NCI-H82 treated with DMSO at 0.1 percent for 48 hours (cell line): ENCODE results near the gene ITGA11.

Source experiments
- DNase-seq: peaks from one replicate; lab custom pipeline; 2025; ENCODE audit not compliant: unreplicated experiment; lab: John Stamatoyannopoulos, UW

The ITGA11 gene, protein sequence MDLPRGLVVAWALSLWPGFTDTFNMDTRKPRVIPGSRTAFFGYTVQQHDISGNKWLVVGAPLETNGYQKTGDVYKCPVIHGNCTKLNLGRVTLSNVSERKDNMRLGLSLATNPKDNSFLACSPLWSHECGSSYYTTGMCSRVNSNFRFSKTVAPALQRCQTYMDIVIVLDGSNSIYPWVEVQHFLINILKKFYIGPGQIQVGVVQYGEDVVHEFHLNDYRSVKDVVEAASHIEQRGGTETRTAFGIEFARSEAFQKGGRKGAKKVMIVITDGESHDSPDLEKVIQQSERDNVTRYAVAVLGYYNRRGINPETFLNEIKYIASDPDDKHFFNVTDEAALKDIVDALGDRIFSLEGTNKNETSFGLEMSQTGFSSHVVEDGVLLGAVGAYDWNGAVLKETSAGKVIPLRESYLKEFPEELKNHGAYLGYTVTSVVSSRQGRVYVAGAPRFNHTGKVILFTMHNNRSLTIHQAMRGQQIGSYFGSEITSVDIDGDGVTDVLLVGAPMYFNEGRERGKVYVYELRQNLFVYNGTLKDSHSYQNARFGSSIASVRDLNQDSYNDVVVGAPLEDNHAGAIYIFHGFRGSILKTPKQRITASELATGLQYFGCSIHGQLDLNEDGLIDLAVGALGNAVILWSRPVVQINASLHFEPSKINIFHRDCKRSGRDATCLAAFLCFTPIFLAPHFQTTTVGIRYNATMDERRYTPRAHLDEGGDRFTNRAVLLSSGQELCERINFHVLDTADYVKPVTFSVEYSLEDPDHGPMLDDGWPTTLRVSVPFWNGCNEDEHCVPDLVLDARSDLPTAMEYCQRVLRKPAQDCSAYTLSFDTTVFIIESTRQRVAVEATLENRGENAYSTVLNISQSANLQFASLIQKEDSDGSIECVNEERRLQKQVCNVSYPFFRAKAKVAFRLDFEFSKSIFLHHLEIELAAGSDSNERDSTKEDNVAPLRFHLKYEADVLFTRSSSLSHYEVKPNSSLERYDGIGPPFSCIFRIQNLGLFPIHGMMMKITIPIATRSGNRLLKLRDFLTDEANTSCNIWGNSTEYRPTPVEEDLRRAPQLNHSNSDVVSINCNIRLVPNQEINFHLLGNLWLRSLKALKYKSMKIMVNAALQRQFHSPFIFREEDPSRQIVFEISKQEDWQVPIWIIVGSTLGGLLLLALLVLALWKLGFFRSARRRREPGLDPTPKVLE

DNA sequence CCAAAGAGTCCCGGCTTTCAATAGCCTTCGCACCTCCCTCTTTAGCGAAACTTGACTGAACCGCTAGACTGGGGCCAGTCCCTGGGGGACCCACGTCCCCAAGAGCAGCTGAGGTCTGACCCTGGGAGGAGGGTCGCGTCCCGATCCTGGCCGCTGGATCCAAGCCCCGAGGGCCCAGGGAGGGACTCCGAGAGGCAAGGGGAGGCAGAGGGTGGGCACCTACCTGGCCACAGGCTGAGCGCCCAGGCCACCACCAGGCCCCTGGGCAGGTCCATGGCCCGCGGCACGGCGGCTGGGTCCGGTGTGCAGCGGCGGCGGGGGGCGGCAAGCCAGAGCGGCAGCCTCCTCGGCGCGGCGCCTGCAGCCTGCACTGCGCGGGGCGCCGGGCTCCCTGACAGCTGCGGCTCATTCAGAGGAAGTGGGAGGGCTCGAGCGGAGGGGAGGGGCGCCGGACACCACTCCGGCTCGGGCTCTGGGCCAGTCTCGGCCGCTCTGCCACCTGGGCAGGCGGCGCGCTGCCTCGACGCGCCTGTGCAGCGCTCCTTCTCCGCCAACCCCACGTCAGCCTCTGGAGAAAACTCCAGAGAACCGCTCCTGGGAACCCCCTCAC is at the start of gene ITGA11:
TSS of gene ITGA11 (minus strand) at position 372 of the 610 bp plus-strand sequence. CDS start at position 275, 97 bp downstream.
- no peak for DNase-seq

DNA sequence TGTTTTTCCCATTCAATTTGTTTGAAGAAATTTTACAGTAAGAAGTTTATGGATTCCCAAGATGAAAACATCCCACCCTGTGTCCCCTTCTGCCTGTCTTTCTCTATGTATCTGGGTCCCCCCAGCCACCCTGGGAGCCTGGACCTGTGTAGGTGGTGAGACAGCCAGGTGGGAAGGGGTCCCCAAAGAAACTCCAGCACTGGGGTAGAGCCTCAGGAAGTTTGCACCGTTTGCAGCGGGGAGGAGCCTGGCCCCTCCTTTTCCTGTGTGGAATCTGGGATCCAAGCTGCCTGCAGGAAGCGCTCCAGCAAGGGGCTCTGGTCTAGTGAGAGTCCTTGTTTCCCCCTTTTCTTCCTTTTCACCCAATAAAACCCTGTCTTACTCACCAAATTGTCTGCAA is 49.4 kb upstream of the ITGA11 start:
- DNase-seq = no peak

DNA sequence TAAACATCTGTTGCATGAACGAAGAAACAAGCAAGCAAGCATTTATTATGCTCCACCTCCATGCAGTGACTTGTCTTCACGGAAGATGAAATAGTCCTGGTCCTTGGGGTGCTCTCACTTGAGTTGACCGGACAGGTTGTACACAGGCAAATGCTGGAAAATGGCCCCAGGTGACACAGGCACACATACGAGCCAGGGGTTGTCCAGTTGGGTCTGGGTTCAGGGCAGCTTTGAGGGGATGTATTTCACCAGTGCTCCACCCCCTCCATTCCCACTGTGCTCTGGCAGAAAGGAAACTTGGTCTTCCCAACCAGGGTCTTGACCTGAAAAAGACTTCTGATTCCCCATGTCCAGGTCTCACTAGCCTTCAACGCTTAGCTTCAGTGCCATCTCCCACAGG is 48.3 kb upstream of the ITGA11 start:
- no peak for DNase-seq

DNA sequence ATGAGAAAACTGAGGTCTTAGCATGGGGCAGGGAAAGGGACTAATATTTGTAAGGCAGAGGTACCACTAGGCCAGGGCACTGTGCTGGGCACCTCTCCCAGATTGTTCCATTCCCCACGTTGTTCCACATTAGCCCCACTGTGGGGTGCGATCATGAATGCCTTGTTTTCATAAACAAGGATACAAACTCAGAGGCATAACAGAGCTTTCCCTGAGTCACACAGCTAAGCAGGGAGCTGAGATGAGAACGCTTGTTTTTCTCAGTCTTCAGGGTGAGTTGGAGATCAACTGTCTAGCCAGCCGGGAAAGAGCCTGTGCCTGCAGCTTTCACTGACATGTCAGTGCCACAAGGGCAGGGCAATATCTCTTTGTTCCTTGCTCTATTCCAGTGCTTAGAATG is 47.9 kb upstream of the ITGA11 start:
- DNase-seq = no peak

DNA sequence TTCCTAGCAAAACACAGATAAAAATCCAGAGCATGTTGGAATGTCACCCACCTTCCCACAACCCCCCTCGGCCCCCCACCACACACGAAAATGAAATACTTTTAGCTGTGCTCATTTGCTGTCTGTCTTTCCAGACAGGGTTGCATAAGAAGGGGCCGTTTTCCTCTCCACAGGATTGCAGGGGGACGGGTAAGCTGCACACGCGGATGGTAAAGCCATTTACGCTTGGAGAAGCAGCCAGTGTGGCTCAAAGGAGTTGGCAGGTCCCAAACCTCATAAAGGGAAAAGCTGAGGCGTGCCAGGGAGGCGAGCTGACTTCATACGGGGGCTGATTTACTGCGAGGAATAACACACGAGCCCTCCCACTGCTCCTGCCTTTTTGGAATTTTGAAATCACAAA is 47.4 kb upstream of the ITGA11 start:
- DNase-seq = no peak

DNA sequence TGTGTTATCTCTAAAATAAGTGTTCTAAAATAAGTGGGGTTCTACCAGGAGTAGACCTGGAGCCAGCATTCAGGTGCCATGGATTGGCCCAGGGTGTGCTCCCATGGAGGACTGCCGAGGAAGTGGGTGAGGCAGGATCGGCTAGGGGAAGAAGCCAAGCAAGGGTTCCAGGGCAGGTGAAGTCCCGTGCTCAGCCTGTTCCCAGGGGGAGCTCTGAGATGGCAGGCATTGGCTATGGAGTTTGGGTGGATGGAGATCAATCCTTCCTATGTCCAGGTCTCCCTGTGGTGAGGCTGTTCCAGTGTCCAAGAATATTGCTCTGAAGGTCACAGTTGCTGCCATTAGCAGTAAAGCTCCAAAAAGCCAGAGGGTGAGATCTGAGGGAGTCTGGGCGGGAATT is 46.9 kb upstream of the ITGA11 start:
- DNase-seq = no peak

DNA sequence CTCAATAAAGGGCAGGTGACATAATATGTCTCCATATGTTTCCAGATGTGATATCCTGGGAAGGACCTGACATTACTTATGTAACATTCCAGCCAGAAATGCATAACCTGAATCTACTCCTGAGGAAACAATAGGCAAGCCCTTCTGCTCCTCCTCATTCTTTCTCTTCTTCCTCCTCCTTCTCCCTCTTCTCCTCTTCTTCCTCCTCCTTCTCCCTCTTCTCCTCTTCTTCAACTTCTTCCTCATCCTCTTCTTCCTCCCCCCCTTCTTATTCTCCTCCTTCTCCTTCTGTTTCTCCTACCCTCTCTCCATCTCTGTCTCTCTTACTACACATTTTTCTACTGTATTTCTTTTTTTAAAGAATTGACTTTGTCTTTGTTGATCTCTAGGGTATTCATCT is 43.5 kb upstream of the ITGA11 start:
- no peak for DNase-seq

DNA sequence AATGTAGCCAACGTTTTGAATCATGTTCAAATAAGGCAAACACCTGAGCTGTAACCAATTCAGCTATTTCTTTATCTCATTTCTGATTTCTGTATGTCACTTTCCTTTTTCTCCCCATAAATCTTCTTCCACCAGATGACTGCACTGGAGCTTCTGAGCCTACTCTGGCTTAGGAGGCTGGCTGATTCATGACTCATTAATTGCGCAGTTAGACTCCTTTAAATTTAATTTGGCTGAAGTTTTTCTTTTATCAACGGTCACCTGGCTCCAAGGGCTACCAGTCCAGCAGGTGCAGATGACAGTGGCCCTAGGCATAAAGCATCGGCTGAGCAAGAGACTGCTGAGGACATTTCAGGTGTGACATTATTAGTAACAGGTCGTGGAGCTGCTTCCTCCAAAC is 39.6 kb upstream of the ITGA11 start:
- no peak for DNase-seq

DNA sequence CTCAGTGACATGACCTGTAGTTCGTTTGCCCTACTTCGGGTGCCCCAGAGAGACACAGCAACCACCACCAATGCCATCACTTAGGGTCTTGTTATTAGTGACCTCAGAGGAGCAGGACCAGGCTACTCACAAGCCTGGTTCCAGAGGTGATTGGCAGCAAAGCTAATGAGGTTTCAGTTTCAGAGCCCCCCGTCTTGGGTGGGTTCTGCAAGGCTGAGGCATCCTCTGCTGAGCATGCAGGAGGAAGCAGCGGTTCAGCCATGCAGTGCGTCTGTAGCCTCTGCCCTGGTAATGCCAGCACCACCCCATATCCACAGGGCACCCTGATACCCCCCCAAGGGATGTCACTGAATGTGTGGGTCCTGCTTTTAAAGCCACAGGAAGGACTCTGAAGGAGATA is 39.0 kb upstream of the ITGA11 start:
- no peak for DNase-seq

DNA sequence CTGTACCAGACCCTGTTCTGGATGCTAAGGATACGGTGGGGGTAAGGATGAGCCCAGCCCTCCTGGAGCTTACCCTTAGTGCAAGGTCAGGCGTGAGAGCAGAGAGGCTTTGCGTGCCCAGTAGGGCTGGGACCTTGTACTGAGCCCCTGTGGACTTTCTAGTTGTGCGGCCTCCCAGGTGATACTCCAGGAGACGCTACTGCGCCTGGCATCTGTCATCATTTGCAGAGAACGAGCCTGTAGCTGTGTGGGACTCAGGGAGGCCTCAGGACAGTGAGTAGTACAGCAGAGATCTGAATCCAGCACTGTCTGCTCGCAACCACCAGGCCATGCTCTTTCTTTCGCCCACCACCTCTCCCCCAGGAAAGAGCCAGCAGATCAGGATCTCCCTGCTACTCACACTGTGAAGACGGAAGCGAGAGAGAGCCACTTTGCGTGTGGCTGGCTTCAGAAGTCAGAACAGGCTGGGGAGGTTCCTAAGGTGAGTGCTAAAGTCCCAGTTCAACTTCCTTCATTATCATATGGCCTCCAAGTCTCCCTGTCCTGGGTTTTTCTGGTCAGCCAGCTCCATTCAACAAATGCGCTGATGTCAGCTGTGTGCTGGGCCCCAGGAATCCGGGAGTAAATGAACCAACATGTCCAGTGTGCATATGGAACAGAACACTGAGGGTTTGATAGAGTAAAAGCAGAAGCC is 38.2 kb upstream of the ITGA11 start:
- DNase-seq = no peak

DNA sequence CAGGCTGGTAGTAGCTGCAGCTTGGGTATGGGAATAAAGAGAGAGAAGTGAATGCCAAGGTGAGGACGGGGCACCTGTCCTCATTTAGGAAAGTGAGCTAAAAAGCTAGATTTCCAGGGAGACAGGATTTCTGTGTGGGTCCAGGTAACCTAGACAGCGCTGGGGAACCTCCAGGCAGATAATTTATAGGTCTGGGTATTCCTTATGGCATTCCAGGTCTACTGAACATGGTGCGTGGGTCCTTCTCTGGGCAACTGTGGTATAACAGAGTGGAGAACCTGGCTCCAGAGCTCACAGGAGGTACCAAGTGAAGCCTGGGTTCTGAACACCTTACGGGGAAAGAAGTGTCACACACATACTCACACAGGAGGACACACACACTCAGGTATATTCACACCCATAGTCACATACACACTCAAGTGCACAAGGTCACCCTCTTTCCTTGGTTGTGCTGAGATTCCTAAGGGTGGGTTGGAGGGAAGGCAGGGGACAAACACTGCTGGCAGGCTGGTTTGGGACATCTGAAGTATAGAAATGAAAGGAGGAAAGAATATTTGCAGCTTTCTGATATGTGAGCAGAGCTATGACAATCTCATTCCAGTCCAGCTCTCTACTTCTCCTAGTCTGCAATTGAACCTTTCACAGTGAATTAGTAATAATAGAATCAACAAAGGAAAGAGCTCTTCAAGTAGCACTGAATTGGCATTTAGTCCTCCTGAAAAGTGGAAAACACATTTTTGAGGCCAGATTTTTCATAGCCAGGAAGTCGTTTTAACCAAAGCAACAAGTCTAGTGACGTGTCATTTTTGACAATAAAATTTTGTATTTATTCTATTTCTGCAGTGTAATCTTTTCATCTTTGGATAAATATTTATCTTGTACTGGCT is 37.4 kb upstream of the ITGA11 start:
- DNase-seq = no peak

DNA sequence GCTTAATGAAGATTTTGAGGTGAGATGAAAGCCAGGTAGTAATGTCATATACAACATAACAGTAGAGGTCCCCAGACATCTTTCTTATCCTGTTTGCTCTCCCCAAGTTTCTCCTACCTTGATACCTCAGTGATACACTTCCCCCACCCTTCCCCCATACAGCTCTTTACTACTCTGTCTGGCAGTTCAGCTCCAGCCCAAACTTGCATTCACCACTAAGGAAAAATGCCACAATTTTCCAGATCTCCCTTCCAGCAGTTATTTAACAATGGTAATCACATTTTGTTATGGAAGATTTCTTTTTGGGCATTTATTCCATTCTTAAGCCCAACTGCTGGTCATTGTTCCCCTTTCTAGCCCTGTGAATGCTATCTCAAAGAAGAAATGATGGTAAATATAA is 34.9 kb upstream of the ITGA11 start:
- DNase-seq = no peak

DNA sequence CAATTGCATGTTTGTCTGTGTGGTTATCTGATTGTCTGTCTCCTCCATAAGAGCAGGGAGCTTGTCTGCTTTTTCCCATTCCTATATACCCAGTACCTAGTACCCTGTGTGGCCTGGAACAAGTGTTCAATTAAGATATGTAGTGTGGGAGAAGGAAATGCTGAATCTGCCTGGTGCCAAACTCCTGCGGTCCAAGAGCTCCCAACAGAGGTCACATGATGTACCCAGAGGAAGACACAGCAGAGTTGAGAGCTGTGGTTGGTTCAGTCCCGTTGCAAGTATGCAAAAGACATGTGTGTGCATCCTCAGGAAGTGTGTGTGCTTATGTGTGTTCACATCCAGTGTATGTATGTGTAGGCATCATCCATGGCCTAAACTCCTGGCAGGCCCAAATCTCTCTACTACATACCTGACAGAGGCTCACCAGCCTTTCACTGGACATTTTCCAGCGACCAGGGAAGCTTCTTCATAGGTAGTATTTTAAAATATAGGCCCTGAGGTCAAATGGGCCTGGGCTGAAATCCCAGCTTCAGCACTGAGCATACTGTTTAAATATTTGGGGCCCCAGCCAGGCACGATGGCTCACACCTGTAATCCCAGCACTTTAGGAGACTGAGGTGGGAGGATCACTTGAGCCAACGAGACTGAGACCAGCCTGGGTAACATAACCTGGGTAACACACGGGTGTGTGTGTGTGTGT is 34.0 kb upstream of the ITGA11 start:
- no peak for DNase-seq

DNA sequence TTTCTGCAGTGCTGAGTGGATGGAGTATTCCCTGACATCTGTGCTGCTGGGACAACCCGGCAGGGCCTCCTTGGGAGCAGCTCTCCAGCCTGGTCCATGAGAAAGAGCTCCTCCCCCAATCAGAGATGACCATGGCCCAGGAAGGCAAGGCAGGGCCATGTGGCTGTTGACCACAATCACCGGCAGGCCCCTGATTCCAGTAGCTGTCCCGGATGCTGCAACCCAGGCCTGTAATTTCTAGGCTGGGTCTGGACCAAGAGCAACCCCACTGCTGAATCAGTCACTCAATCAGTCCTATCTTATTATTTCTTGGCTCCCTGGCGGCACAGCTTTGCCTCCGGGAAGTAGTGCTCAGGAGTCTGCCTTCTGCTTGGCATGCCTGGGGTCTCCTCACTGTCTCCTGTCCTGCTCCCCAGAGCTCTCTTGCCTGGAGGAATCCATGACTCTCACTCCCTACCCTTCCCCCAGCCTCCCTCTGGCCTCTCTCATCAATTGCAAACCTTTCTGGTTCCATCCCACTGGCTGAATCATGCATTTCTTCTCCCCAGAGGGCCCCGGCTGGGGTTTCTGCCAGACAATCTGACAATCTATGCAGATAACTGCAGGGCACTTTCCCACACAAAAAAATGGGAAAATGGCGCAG is 32.6 kb upstream of the ITGA11 start:
- DNase-seq = no peak

DNA sequence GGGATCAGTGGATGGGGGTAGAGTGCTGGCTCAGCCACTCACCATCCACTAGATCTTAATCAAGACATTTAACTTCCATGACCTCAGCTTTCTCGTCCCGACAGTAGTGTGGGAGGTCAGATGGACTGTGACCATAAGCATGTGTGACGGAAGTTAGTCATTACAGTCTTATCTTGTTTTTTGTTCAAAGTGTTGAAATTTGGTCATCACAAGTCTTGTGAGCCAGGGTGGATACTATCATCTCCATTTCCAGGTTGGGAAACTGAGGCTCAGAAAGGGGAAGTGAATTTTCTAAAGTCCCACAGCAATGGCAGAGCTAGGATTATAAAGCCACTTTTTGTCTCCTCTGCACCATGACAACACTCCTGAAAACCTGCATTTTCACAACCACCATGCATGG is 32.0 kb upstream of the ITGA11 start:
- no peak for DNase-seq

DNA sequence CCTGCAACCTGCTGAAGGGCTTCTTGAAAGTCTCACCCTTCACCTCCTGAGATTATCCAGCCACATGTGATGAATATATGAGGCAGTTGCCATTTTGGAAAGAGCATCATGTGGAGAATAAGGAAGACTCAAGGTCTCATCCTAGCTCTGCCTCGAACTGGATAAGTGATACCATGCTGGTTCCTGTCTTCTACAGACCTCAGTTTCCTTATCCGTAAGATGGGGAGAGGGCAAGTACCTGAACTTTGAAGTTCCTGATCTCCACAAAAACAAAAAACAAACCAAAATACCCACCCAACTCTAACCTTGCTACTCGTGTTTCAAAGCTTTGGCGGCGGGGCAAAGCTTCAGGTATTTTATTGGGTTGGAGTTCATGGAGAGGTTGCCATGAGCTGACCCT is 31.5 kb upstream of the ITGA11 start:
- DNase-seq = no peak

DNA sequence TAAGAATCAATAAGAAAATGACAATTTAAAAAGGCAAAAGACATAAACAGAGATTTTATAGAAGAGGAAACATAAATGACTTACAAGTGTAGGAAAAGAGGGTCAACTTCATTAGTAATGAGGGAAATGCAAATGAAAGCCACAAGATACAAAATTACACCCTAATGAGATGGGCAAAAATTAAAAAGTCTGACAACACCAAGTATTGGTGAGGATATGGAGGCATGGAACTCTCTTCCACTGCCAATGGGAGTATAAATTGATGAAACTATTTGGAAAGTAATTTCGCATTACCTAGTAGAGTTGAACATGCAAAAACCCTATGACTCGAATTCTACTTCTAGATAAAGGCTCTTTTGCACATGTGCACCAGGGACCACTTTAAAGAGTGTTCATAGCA is 28.2 kb upstream of the ITGA11 start:
- DNase-seq = no peak

DNA sequence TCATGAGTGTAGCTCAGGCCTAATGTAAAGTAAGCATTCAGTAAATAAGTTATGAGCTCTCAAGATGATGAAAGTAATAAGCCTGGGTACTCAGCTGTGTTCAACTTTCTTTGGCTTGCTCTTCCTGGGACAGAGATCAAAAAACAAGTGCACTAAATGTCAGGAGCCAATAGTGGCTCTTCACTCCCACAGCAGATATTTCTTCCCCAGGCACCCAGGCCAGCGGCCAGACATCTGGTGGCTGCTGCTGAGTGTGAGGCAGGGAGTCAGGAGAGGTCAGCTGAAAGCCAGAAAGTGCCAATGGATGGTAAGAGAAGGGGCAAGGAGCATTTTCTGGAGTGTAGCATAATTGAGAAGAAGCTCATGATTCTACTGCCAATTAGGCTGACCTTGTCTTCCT is 18.2 kb upstream of the ITGA11 start:
- DNase-seq = no peak

DNA sequence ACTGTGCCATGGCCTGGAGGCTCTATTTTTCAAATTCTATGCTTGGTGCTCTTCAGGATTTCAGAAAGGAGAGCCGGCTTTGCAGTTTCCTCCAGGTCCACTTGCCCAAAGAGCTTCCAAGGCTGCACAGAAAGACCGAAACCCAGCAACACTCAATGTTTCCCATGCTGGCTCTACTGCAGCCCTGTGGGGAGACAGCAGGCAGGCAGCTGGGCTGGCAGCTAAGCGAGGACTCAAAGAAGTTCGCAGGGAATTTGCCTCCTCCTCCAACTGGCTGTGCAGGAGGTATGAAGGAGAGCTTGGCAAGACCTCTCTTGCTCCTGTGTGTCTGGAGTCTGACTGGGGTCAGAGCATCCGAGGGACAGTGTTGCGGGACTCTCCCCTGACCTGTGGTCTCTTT is 17.4 kb upstream of the ITGA11 start:
- DNase-seq = no peak
